Measurements from ENCODE around the gene IFNL3.

GRCh38 chr19:39230096-39230764, 14.6 kb downstream of the IFNL3 start:
- no peak for TF ChIP-seq CTCF (conservative IDR thresholded peaks at IDR 0.05; ENCODE audit: low read length)
- no peak for TF ChIP-seq EZH2phosphoT487 (IDR thresholded peaks at IDR 0.05; ENCODE audit: borderline replicate concordance)
